Adrenal gland (tissue), 5 donors: ENCODE data around the gene ITIH6.
"Not testable (repeated sequence)": the region's sequence is repeated elsewhere in the genome, so short reads cannot be mapped to it uniquely, and the experiment has no call there.

Experiments used
- POLR2A ChIP-seq, 2 donors: fragments of 450-650 bp; IDR thresholded peaks; one replicate each; pipeline ENCODE4 v1.6.1; 2017; ENCODE audit warnings: antibody characterized with exemption in 2 of 2, mild to moderate bottlenecking in 2 of 2, moderate library complexity in 1 of 2
- TF ChIP-seq, protein P1 (sequence below), 6 experiments: fragments of 450-650 bp in 4 of 6; fragments of 200-600 bp in 2 of 6; sonication (generic) in 1 of 6; IDR thresholded peaks; 1 replicate in 5 of 6; 2 replicates in 1 of 6; pipeline versions ENCODE4 v1.5.1 to v1.8.0; 2016 to 2021; ENCODE audit warnings: antibody characterized with exemption in 6 of 6, mild to moderate bottlenecking in 2 of 6, moderate library complexity in 1 of 6
- donor health status: DM: no; HTN: no; CAD: no.

DNA sequence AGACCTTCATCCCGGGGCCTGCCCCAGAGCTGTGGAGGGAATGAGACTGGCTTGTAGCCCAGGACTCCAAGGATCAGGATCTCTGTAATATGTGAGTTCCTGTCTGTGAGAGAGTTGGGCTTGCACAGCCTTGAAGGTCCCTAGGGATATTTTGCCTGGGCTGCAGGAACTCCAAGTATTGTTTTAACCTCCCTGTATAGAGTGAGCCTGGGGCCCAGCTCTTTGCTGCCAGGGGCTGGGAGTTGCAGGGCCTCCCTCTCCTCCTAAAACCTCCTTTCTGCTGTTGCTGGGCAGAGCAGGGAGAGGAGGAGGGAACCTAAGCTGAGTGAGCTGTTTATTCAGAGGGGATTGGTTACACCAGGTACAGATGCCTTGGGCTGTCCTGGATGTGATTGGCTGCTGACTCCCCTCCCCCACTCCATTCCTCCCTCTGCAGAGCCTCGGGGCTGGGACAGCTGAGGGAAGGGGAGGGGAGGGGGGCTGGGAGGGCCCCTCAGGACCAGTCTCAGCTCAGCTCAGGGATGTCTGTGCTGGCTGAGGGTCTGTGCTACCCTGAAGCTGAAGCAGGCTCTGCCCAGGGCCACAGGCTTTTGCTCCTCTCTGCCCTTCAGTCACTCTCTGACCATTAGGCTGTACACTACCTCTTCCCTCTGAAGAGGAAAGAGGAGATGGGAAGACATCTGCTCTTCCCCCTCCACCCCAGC is 23.5 kb downstream of the ITIH6 start:
- TF ChIP-seq, protein P1, sequence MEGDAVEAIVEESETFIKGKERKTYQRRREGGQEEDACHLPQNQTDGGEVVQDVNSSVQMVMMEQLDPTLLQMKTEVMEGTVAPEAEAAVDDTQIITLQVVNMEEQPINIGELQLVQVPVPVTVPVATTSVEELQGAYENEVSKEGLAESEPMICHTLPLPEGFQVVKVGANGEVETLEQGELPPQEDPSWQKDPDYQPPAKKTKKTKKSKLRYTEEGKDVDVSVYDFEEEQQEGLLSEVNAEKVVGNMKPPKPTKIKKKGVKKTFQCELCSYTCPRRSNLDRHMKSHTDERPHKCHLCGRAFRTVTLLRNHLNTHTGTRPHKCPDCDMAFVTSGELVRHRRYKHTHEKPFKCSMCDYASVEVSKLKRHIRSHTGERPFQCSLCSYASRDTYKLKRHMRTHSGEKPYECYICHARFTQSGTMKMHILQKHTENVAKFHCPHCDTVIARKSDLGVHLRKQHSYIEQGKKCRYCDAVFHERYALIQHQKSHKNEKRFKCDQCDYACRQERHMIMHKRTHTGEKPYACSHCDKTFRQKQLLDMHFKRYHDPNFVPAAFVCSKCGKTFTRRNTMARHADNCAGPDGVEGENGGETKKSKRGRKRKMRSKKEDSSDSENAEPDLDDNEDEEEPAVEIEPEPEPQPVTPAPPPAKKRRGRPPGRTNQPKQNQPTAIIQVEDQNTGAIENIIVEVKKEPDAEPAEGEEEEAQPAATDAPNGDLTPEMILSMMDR (IDR thresholded peaks at IDR 0.05): not testable (repeated sequence)
- not testable (repeated sequence) for TF ChIP-seq POLR2A (IDR thresholded peaks at IDR 0.05)
